Cardiac fibroblast (primary cell): Measurements from ENCODE around the gene RBM5.

Experiments used
- DNase-seq, 2 donors: peaks; one replicate each; pipeline versions ENCODE4 v3.0.0 to v3.0.0-alpha.2; 2010; ENCODE audit warnings: low read depth in 2 of 2
- H3K4me3 ChIP-seq, 2 donors: replicated peaks in 1 of 2; 1 replicate in 1 of 2; 2 replicates in 1 of 2; pipeline ENCODE4 v1.5.1; 2011; ENCODE audit warnings: low read depth in 2 of 2, low read length in 2 of 2, mild to moderate bottlenecking in 2 of 2, moderate library complexity in 1 of 2
- TF ChIP-seq, protein P1 (sequence below): IDR thresholded peaks from one replicate; pipeline ENCODE4 v1.5.1; 2011; ENCODE audit warnings: low read depth, mild to moderate bottlenecking, low read length, inconsistent platforms

RBM5 gene

DNA sequence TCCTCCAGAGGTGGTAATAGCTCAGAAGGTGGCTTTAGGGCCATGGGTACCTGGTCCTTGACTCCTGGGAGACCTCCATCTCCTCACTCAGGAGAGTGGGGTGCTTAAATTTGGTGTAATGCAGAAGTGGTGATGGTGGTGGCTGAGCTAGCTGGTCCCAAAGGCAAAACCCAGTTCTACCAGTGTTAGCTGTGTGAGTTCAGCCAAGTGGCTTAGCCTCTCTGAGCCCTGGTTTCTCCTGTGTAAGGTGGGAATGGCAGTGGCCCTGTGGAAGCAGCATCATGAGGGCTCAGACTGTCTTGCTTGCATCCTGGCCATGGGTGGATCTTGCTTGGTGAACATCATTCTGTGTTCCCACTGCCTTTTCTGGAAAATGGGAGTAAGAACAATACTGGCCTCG, 75.8 kb downstream of the RBM5 start:
- DNase-seq: no peak
- H3K4me3 ChIP-seq: no peak overlapping the region
- TF ChIP-seq, protein P1, sequence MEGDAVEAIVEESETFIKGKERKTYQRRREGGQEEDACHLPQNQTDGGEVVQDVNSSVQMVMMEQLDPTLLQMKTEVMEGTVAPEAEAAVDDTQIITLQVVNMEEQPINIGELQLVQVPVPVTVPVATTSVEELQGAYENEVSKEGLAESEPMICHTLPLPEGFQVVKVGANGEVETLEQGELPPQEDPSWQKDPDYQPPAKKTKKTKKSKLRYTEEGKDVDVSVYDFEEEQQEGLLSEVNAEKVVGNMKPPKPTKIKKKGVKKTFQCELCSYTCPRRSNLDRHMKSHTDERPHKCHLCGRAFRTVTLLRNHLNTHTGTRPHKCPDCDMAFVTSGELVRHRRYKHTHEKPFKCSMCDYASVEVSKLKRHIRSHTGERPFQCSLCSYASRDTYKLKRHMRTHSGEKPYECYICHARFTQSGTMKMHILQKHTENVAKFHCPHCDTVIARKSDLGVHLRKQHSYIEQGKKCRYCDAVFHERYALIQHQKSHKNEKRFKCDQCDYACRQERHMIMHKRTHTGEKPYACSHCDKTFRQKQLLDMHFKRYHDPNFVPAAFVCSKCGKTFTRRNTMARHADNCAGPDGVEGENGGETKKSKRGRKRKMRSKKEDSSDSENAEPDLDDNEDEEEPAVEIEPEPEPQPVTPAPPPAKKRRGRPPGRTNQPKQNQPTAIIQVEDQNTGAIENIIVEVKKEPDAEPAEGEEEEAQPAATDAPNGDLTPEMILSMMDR: no peak

DNA sequence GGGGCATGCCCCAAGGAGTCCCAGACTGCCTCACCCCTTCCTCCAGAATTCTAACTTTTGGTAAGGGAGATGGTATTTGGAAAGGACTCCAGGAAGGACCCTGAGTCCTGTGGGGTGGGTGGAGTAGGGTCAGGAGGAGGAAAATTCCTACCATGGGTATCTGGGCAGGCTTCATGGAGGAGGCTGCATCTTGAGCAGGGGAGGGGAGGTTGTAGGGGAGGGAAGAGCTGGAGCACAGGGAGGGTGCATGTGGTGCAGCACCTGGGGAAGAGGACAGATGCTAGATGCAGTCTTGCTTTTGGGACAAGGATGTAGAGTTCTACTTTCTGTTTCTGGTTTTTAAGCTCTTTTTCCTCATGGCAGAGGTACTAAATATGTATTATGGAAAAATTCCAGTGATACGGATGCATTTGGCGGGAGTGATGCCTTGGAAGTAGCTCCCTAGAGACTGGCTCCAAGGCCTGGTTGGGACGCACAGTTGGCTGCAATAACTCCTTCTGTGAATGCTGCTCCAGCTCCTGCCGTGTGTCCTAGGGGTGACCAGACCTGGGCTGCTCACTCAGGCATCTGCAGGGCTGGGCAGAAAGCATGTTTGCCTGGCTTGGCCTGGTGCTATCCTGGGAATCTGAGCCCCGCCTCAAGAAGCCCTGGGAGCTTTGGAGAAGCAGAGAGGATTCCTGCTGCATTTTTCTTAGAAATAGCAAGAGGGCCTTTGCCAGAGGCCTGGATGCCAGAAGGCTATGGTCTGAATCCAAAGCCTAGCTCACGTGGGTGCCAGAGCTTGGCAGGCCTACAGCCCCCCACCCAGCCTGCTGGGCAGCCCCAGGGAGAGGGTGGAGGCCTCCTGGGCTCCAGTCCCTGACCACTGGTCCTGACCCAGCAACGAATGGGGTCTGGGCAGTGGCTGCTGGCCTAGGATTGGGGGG, 76.5 kb downstream of the RBM5 start:
- no peak overlapping the region for H3K4me3 ChIP-seq
- TF ChIP-seq, protein P1: no peak
- peak in 1 of 2 donors; percentile 87 for DNase-seq

DNA sequence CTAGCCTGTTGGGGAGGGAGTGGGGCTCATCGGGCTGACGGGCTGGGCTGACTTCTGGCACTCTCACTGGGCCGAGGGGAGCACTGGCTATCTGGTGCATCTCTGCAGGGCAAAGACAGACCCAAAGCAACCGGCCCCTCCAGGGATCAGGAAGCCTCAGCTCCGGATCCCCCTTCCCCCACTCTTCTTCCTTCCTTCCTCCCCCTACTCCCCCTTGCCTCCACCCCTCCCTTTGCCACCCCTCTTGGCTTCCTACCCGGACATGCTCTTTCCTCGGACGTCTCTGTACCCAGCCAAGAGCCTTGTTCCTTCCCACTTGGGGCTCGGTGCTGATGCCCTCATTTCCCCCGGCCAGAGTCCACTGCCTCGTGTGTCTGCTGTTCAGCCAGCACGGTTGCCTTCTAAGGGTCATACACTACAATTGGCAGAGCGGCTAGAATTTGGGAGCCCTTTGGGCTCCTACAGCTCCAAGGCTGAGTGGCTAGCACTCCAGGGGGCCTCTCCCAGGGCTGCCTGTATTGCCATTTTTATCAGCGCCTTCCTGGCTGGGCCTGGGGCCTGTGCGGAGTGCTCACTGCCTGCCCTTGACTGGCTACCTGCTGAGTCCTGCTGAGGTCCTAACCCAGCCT, 77.3 kb downstream of the RBM5 start:
- DNase-seq: peak in 1 of 2 donors; percentile 69
- TF ChIP-seq, protein P1: no peak
- no peak overlapping the region for H3K4me3 ChIP-seq

DNA sequence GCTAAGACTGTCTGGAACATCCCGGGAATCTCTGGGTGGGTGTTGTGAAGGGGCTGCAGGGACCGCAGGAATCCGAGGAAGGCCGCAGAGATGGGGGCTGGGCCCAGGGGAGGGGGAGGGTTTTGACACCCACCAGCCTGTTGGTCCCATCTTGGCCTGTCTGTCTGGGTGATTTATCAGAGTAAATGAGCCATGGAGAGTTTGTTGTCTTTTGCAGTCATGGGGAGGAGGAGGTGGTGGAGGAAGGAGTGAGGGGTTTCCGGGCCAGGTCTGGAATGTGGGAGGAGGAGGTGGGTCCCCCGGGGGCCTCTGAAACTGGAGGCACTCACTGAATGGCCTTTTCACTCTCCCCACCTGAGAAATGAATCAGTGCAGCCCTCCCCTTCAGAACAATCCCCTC, 77.9 kb downstream of the RBM5 start:
- H3K4me3 ChIP-seq: no peak overlapping the region
- DNase-seq: no peak
- TF ChIP-seq, protein P1: no peak

DNA sequence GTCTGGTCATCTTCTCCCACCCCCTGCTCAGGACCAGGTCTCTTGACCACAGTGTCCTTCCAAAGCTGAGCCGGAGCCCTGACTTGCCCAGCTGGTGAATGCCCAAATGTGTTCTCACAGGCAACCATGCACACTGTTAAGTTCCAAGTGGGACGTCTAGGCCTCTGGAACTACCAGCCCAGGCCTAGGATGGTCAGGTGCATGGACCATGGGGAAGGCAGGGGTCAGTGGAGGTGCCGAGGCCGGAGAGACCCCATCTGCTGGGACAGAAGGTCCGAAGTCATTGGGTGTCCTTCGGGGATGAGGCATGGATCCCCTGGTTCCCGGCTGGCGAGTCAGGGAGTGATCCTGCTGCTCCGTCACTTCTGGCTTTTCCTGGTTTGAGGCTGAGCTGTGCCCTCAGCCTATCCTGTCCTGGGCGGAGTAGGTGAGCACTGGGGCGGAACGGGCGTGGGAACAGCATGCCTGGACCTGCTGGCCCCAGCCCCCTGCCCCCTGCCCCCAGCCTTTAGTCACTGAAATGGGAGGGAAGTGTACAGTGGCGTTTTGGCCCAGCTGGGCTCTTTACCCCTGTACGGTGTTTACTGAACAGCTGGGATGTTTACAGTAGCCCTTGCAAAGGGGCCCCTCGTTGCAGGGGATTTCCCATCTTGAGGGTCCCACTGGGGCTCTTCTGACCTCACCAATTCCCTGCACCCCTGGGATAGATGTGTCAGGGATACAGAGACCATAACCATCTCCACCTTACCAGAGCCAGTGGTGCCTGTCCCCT, 78.5 kb downstream of the RBM5 start:
- H3K4me3 ChIP-seq: no peak overlapping the region
- TF ChIP-seq, protein P1: no peak
- no peak for DNase-seq

DNA sequence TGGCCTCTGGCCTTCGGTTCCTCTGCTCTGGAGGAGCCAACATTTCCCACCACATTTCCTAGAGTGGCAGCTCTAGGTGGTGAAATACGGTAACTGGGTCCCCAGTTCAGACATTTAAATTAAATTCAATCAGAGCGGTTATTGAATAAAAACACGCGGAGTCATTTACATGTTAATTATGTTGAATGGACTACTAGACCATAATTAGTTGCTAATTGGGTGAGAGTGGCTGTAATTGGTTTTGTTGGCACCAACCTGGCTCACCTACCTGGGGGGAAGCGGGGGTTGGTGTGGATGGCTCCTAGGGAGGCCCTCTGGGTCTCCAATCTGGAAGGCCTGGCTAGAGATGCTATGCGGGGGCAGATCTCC, 79.1 kb downstream of the RBM5 start:
- no peak overlapping the region for H3K4me3 ChIP-seq
- TF ChIP-seq, protein P1: no peak
- no peak for DNase-seq
